Measurements from ENCODE around the gene YY1AP1. TPM values are rescaled to one million over a fixed set of nuclear protein-coding genes. Genes with fewer than 3 reads are reported as not detected.
"Not testable (repeated sequence)": the region's sequence is repeated elsewhere in the genome, so short reads cannot be mapped to it uniquely, and the experiment has no call there.

Gene YY1AP1
- total RNA-seq, 6 experiments from 2014 or later, result 24.3 to 37.2 (median 28.9) TPM

DNA sequence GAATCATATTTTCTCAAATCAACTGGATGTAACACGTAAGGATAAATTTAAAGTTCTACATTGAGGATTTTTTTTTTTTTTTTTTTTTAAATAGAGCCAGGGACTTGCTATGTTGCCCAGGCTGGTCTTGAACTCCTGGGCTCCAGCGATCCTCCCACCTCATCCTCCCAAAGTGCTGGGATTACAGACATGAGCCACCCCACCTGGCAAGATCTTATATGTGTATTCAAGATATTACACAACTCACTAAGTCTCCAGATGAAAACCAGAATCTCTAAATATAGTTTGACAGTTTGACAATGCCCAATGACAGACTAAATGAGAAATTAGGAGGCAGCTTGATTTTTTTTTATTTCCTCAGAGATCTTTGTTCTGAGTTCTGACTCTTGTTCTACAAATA is 6.8 kb downstream of the YY1AP1 start:
- TF ChIP-seq POLR2A (IDR thresholded peaks at IDR 0.05), result no peak
- TF ChIP-seq, protein P1, sequence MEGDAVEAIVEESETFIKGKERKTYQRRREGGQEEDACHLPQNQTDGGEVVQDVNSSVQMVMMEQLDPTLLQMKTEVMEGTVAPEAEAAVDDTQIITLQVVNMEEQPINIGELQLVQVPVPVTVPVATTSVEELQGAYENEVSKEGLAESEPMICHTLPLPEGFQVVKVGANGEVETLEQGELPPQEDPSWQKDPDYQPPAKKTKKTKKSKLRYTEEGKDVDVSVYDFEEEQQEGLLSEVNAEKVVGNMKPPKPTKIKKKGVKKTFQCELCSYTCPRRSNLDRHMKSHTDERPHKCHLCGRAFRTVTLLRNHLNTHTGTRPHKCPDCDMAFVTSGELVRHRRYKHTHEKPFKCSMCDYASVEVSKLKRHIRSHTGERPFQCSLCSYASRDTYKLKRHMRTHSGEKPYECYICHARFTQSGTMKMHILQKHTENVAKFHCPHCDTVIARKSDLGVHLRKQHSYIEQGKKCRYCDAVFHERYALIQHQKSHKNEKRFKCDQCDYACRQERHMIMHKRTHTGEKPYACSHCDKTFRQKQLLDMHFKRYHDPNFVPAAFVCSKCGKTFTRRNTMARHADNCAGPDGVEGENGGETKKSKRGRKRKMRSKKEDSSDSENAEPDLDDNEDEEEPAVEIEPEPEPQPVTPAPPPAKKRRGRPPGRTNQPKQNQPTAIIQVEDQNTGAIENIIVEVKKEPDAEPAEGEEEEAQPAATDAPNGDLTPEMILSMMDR (IDR thresholded peaks at IDR 0.05), result no peak
- ATAC-seq, result no peak
- peaks cover 0 to 32% (median 10%) of the 10 kb centered on the region in 4 donors for H3K36me3 ChIP-seq
- no peaks in the 10 kb centered on the region for H3K9me3 ChIP-seq
- no peak overlapping the region for H3K27ac ChIP-seq
- no peaks in the 10 kb centered on the region for H3K27me3 ChIP-seq
- intact Hi-C loops (cut with DNase I), result no loop called here
- no peak overlapping the region for H3K4me3 ChIP-seq
- peaks cover 0 to 12% (median 0%) of the 10 kb centered on the region in 4 donors for H3K4me1 ChIP-seq
- 75% methylated on average over 2 of the region's 2 CpGs for WGBS (ENCODE audit: insufficient coverage, low coverage, low lambda C conversion rate, missing lambda C conversion rate)
- DNase-seq, result no peak

DNA sequence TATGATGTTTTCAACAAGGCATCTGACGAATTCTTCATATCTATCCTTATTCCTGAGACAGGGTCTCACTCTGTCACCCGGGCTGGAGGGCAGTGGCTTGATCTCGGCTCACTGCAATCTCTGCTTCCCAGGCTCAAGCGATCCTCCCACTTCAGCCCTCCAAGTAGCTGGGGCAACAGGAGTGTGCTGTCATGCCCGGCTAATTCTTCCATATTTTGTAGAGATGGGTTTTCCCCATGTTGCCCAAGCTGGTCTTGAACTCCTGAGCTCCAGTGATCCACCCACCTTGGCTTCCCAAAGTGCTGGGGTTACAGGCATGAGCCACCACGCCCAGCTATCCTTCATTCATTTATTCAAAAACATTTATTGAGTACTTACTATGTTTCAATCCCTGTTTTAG is 8.0 kb downstream of the YY1AP1 start:
- H3K4me1 ChIP-seq, result peaks cover 0 to under 1% (median 0%) of the 10 kb centered on the region in 4 donors
- TF ChIP-seq, protein P1 (IDR thresholded peaks at IDR 0.05), result no peak
- TF ChIP-seq POLR2A (IDR thresholded peaks at IDR 0.05), result no peak

DNA sequence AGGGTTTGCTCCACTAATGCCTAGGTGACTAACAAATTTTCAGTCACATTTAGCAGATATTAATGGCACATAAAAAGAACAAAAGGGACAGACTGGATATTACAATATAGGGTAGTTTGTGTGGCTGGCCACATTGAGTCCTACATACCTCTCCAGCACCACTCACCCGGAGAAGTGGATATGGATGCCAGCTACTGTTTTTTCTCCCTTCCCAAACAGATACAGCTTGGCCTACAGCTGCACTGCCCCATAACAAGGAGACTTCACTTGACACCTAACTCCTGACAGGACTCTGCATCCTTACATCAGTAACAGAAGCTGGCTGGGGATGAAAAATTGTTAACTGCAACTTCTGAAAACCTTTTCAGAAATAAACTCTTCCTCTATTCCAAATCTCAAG is 9.6 kb downstream of the YY1AP1 start:
- H3K27me3 ChIP-seq; H3K9me3 ChIP-seq; ATAC-seq; H3K4me3 ChIP-seq; H3K27ac ChIP-seq; H3K4me1 ChIP-seq; intact Hi-C loops (cut with DNase I); DNase-seq: not testable (repeated sequence)
- peaks cover 0 to 59% (median 25%) of the 10 kb centered on the region in 4 donors for H3K36me3 ChIP-seq
- WGBS (ENCODE audit: insufficient coverage, low coverage, low lambda C conversion rate, missing lambda C conversion rate), result no CpG with 5 or more reads among the region's 1 CpG

More for the DNA sequence above, 8.0 kb downstream of the YY1AP1 start:
- intact Hi-C loops (cut with DNase I), result no loop called here
- H3K9me3 ChIP-seq, result no peaks in the 10 kb centered on the region
- DNase-seq (no peak), ATAC-seq (no peak)
- H3K27me3 ChIP-seq, result no peaks in the 10 kb centered on the region
- peaks cover 0 to 45% (median 16%) of the 10 kb centered on the region in 4 donors for H3K36me3 ChIP-seq
- WGBS (ENCODE audit: insufficient coverage, low coverage, low lambda C conversion rate, missing lambda C conversion rate), result 91% methylated on average over 6 of the region's 6 CpGs
- no peak overlapping the region for H3K4me3 ChIP-seq
- no peak overlapping the region for H3K27ac ChIP-seq

DNA sequence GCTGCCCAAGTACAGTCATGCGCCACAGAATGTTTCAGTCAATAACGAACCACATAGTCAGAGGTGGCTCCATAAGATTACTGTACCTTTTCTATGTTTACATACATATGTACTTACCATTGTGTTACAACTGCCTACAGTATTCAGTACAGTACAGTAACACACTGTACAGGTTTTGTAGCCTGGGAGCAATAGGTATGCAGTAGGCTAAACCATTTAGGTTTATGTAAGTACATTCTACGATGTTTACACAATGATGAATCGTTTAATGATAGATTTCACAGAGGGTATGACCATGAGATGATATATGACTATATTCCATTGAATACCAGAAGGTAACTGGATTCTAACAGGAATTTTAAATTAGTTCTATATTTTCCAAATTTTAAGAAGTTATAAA is 10.5 kb downstream of the YY1AP1 start:
- TF ChIP-seq, protein P1 (IDR thresholded peaks at IDR 0.05), result no peak
- no peak for TF ChIP-seq POLR2A (IDR thresholded peaks at IDR 0.05)
- Histone ChIP-seq H3K36me3 (peaks cover 1 to 65% (median 29%) of the 10 kb centered on the region in 4 donors), H3K9me3 (no peaks in the 10 kb centered on the region), H3K4me1 (no peaks in the 10 kb centered on the region), H3K27ac (no peak overlapping the region), H3K27me3 (no peaks in the 10 kb centered on the region), H3K4me3 (no peak overlapping the region)
- intact Hi-C loops (cut with DNase I), result no loop called here
- ATAC-seq (no peak), DNase-seq (no peak)
- WGBS (ENCODE audit: insufficient coverage, low coverage, low lambda C conversion rate, missing lambda C conversion rate), result 93% methylated on average over 4 of the region's 4 CpGs

DNA sequence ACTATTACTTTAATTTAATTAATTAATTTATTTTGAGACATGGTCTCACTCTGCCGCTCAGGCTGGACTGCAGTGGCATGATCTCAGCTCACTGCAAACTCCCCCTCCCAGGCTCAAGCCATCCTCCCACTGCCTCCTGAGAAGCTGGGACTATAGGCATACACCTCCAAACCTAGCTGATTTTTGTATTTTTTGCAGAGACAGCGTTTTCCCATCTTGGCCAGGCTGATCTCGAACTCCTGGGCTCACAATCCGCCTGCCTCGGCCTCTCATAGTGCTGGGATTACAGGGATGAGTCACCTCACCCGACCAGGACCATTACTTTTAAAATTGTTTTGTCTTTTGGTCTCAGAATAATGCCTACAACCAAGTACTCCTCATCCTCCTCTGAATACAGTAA is 15.6 kb downstream of the YY1AP1 start:
- Histone ChIP-seq H3K9me3 (no peaks in the 10 kb centered on the region), H3K27ac (no peak overlapping the region), H3K27me3 (no peaks in the 10 kb centered on the region), H3K4me1 (peaks cover 0 to 7% (median 0%) of the 10 kb centered on the region in 4 donors), H3K36me3 (peaks cover 4 to 90% (median 41%) of the 10 kb centered on the region in 4 donors), H3K4me3 (no peak overlapping the region)
- DNase-seq, result no peak
- TF ChIP-seq, protein P1 (IDR thresholded peaks at IDR 0.05), result no peak
- TF ChIP-seq POLR2A (IDR thresholded peaks at IDR 0.05), result no peak
- no peak for ATAC-seq
- intact Hi-C loops (cut with DNase I), result no loop called here
- 98% methylated on average over 4 of the region's 6 CpGs for WGBS (ENCODE audit: insufficient coverage, low coverage, low lambda C conversion rate, missing lambda C conversion rate)

All from right lobe of liver (tissue), 6 donors.